Activated T-helper 1 cell treated with Interleukin-2 at 50 U/mL for 16 hours (primary cell): Measurements from ENCODE around the gene AK9.
A peak's percentile ranks its signal among the peaks of the same experiment; 100 is the strongest.
"Not testable (repeated sequence)": the region's sequence is repeated elsewhere in the genome, so short reads cannot be mapped to it uniquely, and the experiment has no call there.

Experiments
- DNase-seq: peaks from one replicate; pipeline ENCODE4 v3.0.0-alpha.2; 2020; ENCODE audit warnings: low read depth

The AK9 gene

GRCh38 chr6:109695468-109695867 is 4.5 kb upstream of the AK9 start:
- DNase-seq: no peak

- no peak for DNase-seq
Measured at GRCh38 chr6:109693111-109693510, 2.1 kb upstream of the AK9 start.

GRCh38 chr6:109690373-109690736 is 647 bp downstream of the AK9 start:
- DNase-seq: peak; percentile 41

GRCh38 chr6:109687271-109687761 is 3.7 kb downstream of the AK9 start:
- DNase-seq: no peak

GRCh38 chr6:109686566-109687265 is 4.3 kb downstream of the AK9 start:
- no peak for DNase-seq

- DNase-seq: not testable (repeated sequence)
Measured at GRCh38 chr6:109678661-109679505, 12.1 kb downstream of the AK9 start.

GRCh38 chr6:109678240-109678639 is 12.8 kb downstream of the AK9 start:
- no peak for DNase-seq

- no peak for DNase-seq
Measured at GRCh38 chr6:109676724-109677123, 14.3 kb downstream of the AK9 start.

- DNase-seq: no peak
Measured at GRCh38 chr6:109672839-109673238, 18.2 kb downstream of the AK9 start.

GRCh38 chr6:109672175-109672574 is 18.8 kb downstream of the AK9 start:
- no peak for DNase-seq

- no peak for DNase-seq
Measured at GRCh38 chr6:109671733-109672132, 19.3 kb downstream of the AK9 start.

- DNase-seq: no peak
Measured at GRCh38 chr6:109669811-109670210, 21.2 kb downstream of the AK9 start.

GRCh38 chr6:109662192-109662591 is 28.8 kb downstream of the AK9 start:
- no peak for DNase-seq

GRCh38 chr6:109660526-109661320 is 30.3 kb downstream of the AK9 start:
- no peak for DNase-seq

- DNase-seq: no peak
Measured at GRCh38 chr6:109655761-109656262, 35.2 kb downstream of the AK9 start.

- DNase-seq: no peak
Measured at GRCh38 chr6:109653264-109653663, 37.7 kb downstream of the AK9 start.

- DNase-seq: no peak
Measured at GRCh38 chr6:109644131-109644530, 46.9 kb downstream of the AK9 start.

GRCh38 chr6:109632405-109632804 is 58.6 kb downstream of the AK9 start:
- no peak for DNase-seq

GRCh38 chr6:109631403-109631802 is 59.6 kb downstream of the AK9 start:
- no peak for DNase-seq

- no peak for DNase-seq
Measured at GRCh38 chr6:109628158-109629000, 62.6 kb downstream of the AK9 start.

GRCh38 chr6:109626311-109626710 is 64.7 kb downstream of the AK9 start:
- no peak for DNase-seq
